Kidney glomerular epithelial cell (primary cell): ENCODE data around the gene TMEM150B.
"Not testable (repeated sequence)": the region's sequence is repeated elsewhere in the genome, so short reads cannot be mapped to it uniquely, and the experiment has no call there.

Experiments used
- DNase-seq: peaks from one replicate; lab custom pipeline; 2025; lab: John Stamatoyannopoulos, UW

TMEM150B gene

GRCh38 chr19:55339105-55339888 lies 14.2 kb upstream of the TMEM150B start, which contains the start of gene KMT5C:
Gene KMT5C (plus strand): TSS chr19:55339876. CDS start chr19:55341937, 2,061 bp downstream.
- peak; percentile 100 for DNase-seq

- no peak for DNase-seq
These were observed 11.0 kb upstream of the TMEM150B start for GRCh38 chr19:55336101-55336500.

DNA sequence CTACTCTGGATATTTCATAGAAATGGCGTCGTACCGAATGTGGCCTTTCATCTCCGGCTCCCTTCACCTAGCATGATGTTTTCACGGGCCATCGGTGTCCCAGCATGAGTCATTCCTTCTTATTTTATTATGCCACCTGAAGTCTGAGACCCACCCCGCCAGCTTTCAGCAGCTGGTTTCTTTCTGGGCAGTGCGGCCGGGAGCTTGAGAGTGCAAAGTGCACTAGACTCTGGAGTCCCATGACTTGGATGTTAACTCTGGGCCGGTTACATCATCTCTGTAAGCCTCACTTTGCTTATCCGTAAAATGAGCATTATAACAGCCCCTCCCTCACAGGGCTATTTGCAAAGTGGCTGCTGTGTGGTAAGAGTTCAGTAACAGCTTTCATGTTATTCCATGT lies 8.7 kb upstream of the TMEM150B start:
- DNase-seq = no peak

DNA sequence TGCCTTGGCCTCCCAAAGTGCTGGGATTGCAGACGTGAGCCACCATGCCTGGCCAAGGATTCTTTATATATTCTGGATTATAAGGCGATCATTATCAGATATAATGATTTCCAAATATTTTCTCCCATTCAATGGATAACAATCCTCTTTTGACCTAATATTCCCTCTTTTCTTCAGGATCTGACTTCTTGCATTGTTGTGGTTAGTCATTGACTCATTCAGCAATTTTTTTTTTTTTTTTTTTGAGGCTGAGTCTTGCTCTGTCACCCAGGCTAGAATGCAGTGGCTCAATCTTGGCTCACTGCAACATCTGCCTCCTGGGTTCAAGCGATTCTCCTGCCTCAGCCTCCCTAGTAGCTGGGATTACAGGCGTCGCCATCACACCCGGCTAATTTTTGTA lies 4.7 kb upstream of the TMEM150B start:
- DNase-seq = not testable (repeated sequence)

- not testable (repeated sequence) for DNase-seq
These were observed 3.7 kb upstream of the TMEM150B start for GRCh38 chr19:55328774-55329318.

GRCh38 chr19:55324662-55325061 lies 479 bp downstream of the TMEM150B start:
- no peak for DNase-seq

DNA sequence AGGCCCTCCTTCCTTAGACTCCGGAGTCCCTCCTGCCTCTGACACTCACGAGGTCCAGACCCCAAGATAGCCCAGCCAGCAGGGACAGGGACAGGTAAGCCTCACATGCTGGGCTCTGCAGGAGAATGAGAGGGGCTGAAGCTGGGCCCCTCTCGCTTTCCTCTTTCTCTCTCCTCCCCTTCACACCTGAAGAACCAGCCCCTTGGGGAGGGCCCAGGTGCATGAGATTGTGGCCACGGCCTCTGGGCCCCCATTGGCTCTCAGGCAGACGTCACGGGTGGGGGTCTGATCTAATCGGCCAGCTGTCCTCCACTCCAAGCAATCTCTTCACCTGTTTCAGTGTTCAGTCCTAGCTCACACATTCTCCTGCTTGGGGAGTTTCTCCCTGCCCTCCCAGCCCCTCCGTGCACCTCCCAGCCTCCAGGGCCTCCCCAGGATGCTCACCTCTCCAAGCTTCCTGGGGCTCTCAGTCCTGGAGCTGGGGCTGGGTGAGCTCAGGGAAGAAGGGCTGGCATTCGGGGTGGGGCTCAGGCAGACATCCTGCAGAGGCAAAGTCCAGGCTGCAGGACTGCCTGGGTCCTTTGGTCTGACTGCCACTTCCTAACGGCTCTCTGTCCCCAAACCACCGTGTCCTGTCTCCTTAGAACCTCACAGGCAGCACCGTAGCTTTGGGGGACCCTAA lies 2.8 kb downstream of the TMEM150B start:
- DNase-seq = no peak

GRCh38 chr19:55321466-55322137 lies 3.5 kb downstream of the TMEM150B start:
- DNase-seq = no peak

- DNase-seq = no peak
These were observed 4.2 kb downstream of the TMEM150B start for GRCh38 chr19:55320844-55321419.

GRCh38 chr19:55319785-55320184 lies 5.4 kb downstream of the TMEM150B start:
- no peak for DNase-seq

- no peak for DNase-seq
These were observed 8.5 kb downstream of the TMEM150B start for GRCh38 chr19:55316646-55317045.

DNA sequence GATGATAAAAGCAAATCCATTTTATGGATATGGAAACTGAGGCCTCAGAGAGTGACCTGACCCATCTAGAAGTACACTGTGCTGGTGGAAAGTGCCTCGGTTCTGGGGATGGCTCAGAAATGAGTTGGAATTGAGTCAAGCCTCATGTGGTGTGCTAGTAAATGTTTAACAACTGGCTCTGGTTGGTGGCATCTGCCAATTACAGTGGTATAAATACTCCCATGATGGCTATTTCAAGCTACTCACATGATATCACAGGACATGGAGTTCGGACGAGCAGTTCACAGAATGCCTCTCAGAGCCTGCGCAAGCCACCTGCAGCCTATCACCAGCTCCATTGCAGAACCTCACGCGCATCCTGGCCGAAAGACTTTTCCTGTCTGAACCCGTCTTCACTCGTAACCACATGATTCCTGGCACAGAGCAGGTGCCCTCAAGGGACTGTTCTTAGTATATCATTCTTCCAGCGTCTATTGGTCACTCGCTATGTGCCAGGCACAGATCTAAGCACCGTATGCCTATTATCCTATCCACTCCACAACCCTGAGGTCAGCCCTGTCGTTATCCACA lies 9.1 kb downstream of the TMEM150B start:
- DNase-seq = no peak

DNA sequence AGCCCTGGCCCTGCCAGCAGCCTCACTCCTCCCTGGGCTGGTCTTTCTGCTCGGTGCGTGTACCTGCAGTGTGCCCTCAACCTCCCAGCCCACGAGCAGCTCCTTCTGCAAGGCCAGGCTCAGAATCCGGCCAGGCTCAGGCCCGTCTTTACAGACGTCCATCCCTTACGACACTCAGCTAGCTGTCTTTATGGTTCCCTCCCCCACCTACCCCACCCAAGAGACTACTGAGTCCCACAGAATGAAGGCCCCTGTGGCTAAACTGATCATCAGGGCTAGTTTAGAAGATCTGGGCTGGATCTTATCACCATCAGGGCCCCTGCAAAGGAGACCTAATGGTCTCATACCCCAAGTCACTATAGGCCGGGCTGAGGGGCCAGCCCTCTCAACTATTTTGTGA lies 10.7 kb downstream of the TMEM150B start:
- DNase-seq = no peak

DNA sequence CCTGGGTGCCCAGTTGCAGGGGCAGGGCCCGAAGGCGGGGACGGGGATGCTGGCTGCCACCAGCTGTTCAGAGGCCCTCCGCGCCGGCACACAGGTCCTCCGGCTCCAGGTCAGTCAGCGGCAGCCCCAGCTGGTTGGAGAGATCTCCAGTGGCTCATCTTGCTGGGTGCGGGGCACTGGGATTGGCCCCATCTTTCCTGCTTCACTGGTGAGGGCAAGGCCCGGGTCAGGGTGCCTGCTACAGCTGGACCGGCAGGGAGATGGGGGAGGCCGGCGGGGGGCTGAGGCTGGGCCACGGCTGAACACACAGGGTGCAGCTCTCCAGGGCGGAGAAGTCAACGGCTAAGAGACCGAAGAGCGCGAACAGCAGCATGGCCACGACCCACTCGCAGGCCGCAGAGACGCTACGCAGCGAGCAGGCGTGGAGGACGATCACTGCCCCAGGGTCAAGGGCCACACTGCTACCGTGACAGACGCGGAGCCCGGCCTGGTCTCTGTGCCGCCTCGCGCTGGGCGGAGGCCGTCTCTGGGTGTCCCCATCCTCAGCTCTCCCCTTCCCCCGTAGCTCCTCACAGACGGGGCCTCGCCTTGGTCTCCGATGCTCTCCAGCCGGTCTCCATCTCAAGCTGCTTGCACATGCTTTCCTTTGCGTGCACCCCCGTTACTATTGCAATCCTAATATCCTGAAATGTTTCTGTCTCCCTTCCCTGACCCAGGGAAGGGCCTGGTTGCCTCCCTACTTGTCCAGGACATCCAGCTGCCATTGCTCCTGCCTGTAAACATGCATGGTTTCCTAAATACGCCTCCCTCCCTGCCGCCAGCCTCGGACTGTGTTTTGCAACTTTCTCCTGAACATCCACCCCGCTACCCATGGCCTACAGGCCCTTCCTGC lies 12.3 kb downstream of the TMEM150B start:
- DNase-seq = no peak

DNA sequence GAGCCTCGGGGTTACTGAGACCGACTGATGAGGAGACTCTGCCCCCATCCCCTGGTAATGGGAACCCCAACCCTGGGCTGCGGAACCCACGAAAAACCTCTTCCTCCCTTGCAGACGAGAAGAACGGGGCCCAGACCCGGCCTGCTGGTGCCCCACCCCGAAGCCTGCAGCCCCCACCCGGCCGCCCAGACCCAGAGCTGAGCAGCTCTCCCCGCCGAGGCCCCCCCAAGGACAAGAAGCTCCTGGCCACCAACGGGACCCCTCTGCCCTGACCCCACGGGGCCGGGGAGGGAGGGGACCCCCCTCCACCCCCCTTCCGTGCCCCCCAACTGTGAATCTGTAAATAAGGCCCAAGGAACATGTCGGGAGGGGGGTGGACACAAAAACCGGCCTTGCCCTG lies 13.3 kb downstream of the TMEM150B start:
- DNase-seq = no peak

GRCh38 chr19:55311397-55311796 lies 13.7 kb downstream of the TMEM150B start:
- DNase-seq = no peak

GRCh38 chr19:55310498-55310897 lies 14.6 kb downstream of the TMEM150B start:
- no peak for DNase-seq

- no peak for DNase-seq
These were observed 15.7 kb downstream of the TMEM150B start for GRCh38 chr19:55309448-55309847.

GRCh38 chr19:55308281-55308680 lies 16.9 kb downstream of the TMEM150B start:
- no peak for DNase-seq

DNA sequence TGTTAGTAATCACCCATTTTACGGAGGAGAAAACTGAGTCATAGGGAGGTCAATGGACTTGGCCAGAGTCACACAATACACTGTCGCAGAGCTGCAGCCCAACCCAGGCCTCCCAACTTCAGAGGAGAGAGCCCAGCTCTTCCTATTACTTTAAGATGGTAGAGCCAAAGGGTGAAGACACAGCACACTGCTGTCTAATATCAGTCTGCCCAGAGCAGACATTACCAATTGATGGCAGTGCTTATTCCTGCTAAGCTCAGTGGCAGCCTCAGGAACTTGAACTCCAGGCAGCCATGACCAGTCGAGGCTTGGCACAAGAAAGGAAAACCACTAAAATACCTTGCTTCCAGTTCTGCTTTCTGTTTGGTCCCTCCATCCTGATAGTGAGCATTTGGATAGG lies 18.4 kb downstream of the TMEM150B start:
- no peak for DNase-seq
